ENCODE data around the gene BLTP3A. TPM values are rescaled to one million over a fixed set of nuclear protein-coding genes. Genes with fewer than 3 reads are reported as not detected.
A peak's percentile ranks its signal among the peaks of the same experiment; 100 is the strongest.
"Not testable (repeated sequence)": the region's sequence is repeated elsewhere in the genome, so short reads cannot be mapped to it uniquely, and the experiment has no call there.

The BLTP3A gene
- 5.4 and 6.5 TPM in 2 replicates for total RNA-seq (2014; rRNA removed; shearing (Covaris generic))

GRCh38 chr6:34791701-34792604, at the start of gene BLTP3A:
Gene BLTP3A (plus strand): TSS chr6:34792083. CDS start chr6:34792251, 168 bp downstream.
- peak; percentile 13 for DNase-seq (ENCODE audit: low spot score)

GRCh38 chr6:34742094-34742493, 49.8 kb upstream of the BLTP3A start:
- DNase-seq (ENCODE audit: low spot score): no peak

GRCh38 chr6:34743625-34744293, 48.1 kb upstream of the BLTP3A start:
- DNase-seq (ENCODE audit: low spot score): no peak

GRCh38 chr6:34744294-34744647, 47.6 kb upstream of the BLTP3A start:
- not testable (repeated sequence) for DNase-seq (ENCODE audit: low spot score)

- peak; percentile 29 for DNase-seq (ENCODE audit: low spot score)
These were observed 46.4 kb upstream of the BLTP3A start for GRCh38 chr6:34745277-34746103.

- no peak for DNase-seq (ENCODE audit: low spot score)
These were observed 45.6 kb upstream of the BLTP3A start for GRCh38 chr6:34746104-34746846.

- DNase-seq (ENCODE audit: low spot score): no peak
These were observed 43.1 kb upstream of the BLTP3A start for GRCh38 chr6:34748757-34749156.

GRCh38 chr6:34756513-34756856, 35.4 kb upstream of the BLTP3A start:
- peak; percentile 20 for DNase-seq (ENCODE audit: low spot score)

- no peak for DNase-seq (ENCODE audit: low spot score)
These were observed 34.1 kb upstream of the BLTP3A start for GRCh38 chr6:34757687-34758274.

- DNase-seq (ENCODE audit: low spot score): no peak
These were observed 31.8 kb upstream of the BLTP3A start for GRCh38 chr6:34760108-34760507.

- not testable (repeated sequence) for DNase-seq (ENCODE audit: low spot score)
These were observed 30.2 kb upstream of the BLTP3A start for GRCh38 chr6:34761681-34762080.

- no peak for DNase-seq (ENCODE audit: low spot score)
These were observed 23.7 kb upstream of the BLTP3A start for GRCh38 chr6:34768148-34768547.

GRCh38 chr6:34771727-34772126, 20.2 kb upstream of the BLTP3A start:
- peak; percentile 46 for DNase-seq (ENCODE audit: low spot score)

- DNase-seq (ENCODE audit: low spot score): no peak
These were observed 18.9 kb upstream of the BLTP3A start for GRCh38 chr6:34772940-34773339.

GRCh38 chr6:34773916-34774315, 18.0 kb upstream of the BLTP3A start:
- DNase-seq (ENCODE audit: low spot score): no peak

- no peak for DNase-seq (ENCODE audit: low spot score)
These were observed 16.9 kb upstream of the BLTP3A start for GRCh38 chr6:34774967-34775366.

GRCh38 chr6:34785375-34785774, 6.5 kb upstream of the BLTP3A start:
- DNase-seq (ENCODE audit: low spot score): peak; percentile 5

GRCh38 chr6:34787152-34787551, 4.7 kb upstream of the BLTP3A start:
- DNase-seq (ENCODE audit: low spot score): not testable (repeated sequence)

- DNase-seq (ENCODE audit: low spot score): no peak
These were observed 3.8 kb upstream of the BLTP3A start for GRCh38 chr6:34788111-34788510.

- DNase-seq (ENCODE audit: low spot score): peak; percentile 22
These were observed 651 bp upstream of the BLTP3A start for GRCh38 chr6:34791164-34791700.
